HCT116 (cell line): ENCODE data around the gene EIF5B. TPM values are rescaled to one million over a fixed set of nuclear protein-coding genes. Genes with fewer than 3 reads are reported as not detected.

Experiments used
- ATAC-seq: fragments of 200-7000 bp; cut with Tn5 transposase; 2 replicates; pipeline ENCODE4 v1.9.1; 2020; ENCODE audit warnings: mild to moderate bottlenecking, moderate library complexity
- BruUV-seq: library from RNA; stranded (reverse); fragments of 400-500 nt; replicated peaks from 2 replicates; lab custom pipeline; 2021; lab: Mats Ljungman, UMichigan
- CTCF ChIA-PET: fragments of 300-600 bp; sonication (Branson Sonifier 250); formaldehyde crosslinking; loops from one replicate; lab custom pipeline; 2021; ENCODE audit warnings: antibody characterized with exemption; lab: Charles Lee
- POLR2A ChIA-PET: fragments of 300-600, 350-600 bp; sonication (Branson Sonifier 250); formaldehyde crosslinking; loops from one replicate; lab custom pipeline; 2021; ENCODE audit warnings: antibody characterized with exemption; lab: Charles Lee
- RAD21 ChIA-PET, 2 experiments: fragments of 300-600 bp; sonication (Branson Sonifier 250); formaldehyde crosslinking; loops; one replicate each; lab custom pipeline; 2023; ENCODE audit warnings: low total read pairs in 2 of 2; ENCODE audit not compliant: uncharacterized antibody in 2 of 2, unreplicated experiment in 2 of 2, low non-redundant PET in 1 of 2; lab: Charles Lee
- DNase-seq: peaks from one replicate; pipeline ENCODE4 v3.0.0-alpha.2; 2010; ENCODE audit warnings: low read depth, low spot score
- H2AFZ ChIP-seq: fragments of 200-600 bp; shearing (Covaris generic), sonication (generic); 2 replicates; pipeline ENCODE4 v1.6.1; 2017; ENCODE audit warnings: low read depth, mixed run types, mixed read lengths, antibody characterized with exemption, low read length; ENCODE audit not compliant: poor library complexity, severe bottlenecking
- H3K27ac ChIP-seq: 2 replicates; pipeline ENCODE4 v1.5.1; 2012; ENCODE audit warnings: low read depth, low read length
- H3K27me3 ChIP-seq: fragments of 200-600 bp; sonication (generic); 2 replicates; pipeline ENCODE4 v1.6.1; 2016; ENCODE audit warnings: mixed run types, low read length, mixed read lengths; ENCODE audit not compliant: insufficient read depth
- H3K36me3 ChIP-seq, 2 experiments: fragments of 200-500 bp in 1 of 2; fragments of 200-600 bp in 1 of 2; sonication (Bioruptor generic) in 1 of 2; sonication (generic) in 1 of 2; 2 replicates each; pipeline versions ENCODE4 v1.5.1 to v1.6.1; 2014 to 2016; ENCODE audit warnings: low read length in 2 of 2, inconsistent platforms in 1 of 2, mixed read lengths in 1 of 2, mixed run types in 1 of 2; ENCODE audit not compliant: insufficient read depth in 2 of 2, control insufficient read depth in 1 of 2
- H3K4me1 ChIP-seq, 2 experiments: fragments of 200-600 bp in 1 of 2; sonication (generic) in 1 of 2; 2 replicates each; pipeline versions ENCODE4 v1.5.1 to v1.6.1; 2012 to 2017; ENCODE audit warnings: low read length in 2 of 2, inconsistent platforms in 1 of 2, mild to moderate bottlenecking in 1 of 2, mixed read lengths in 1 of 2, mixed run types in 1 of 2, moderate library complexity in 1 of 2; ENCODE audit not compliant: insufficient read depth in 2 of 2, control insufficient read depth in 1 of 2
- H3K4me2 ChIP-seq: fragments of 200-600 bp; sonication (generic); 2 replicates; pipeline ENCODE4 v1.6.1; 2017; ENCODE audit warnings: mixed run types, low read length, mixed read lengths
- H3K4me3 ChIP-seq, 2 experiments: fragments of 200-600 bp in 1 of 2; sonication (generic) in 1 of 2; replicated peaks in 1 of 2; 2 replicates each; pipeline ENCODE4 v1.5.1; 2011 to 2016; ENCODE audit warnings: low read length in 2 of 2, control low read depth in 1 of 2, low read depth in 1 of 2, mild to moderate bottlenecking in 1 of 2, mixed read lengths in 1 of 2, mixed run types in 1 of 2
- H3K79me2 ChIP-seq: fragments of 200-600 bp; sonication (generic); 2 replicates; pipeline ENCODE4 v1.6.1; 2017; ENCODE audit warnings: mild to moderate bottlenecking, mixed run types, low read length, moderate library complexity, mixed read lengths; ENCODE audit not compliant: insufficient read depth
- H3K9ac ChIP-seq: fragments of 200-600 bp; sonication (generic); 2 replicates; pipeline ENCODE4 v1.6.1; 2016; ENCODE audit warnings: low read length, mixed read lengths
- H3K9me2 ChIP-seq: fragments of 200-600 bp; sonication (generic), shearing (Covaris generic); 2 replicates; pipeline ENCODE4 v1.6.1; 2017; ENCODE audit warnings: mixed run types, mild to moderate bottlenecking, moderate library complexity; ENCODE audit not compliant: insufficient read depth
- H3K9me3 ChIP-seq, 2 experiments: fragments of 200-500 bp in 1 of 2; fragments of 200-600 bp in 1 of 2; sonication (Bioruptor generic) in 1 of 2; sonication (generic) in 1 of 2; 2 replicates each; pipeline ENCODE4 v1.6.1; 2014 to 2017; ENCODE audit warnings: low read length in 2 of 2, mixed read lengths in 2 of 2, inconsistent platforms in 1 of 2, low read depth in 1 of 2, mild to moderate bottlenecking in 1 of 2, mixed run types in 1 of 2, moderate library complexity in 1 of 2; ENCODE audit not compliant: control insufficient read depth in 1 of 2, insufficient read depth in 1 of 2
- H4K20me1 ChIP-seq: fragments of 200-600 bp; sonication (generic), shearing (Covaris generic); 2 replicates; pipeline ENCODE4 v1.6.1; 2017; ENCODE audit warnings: mixed run types, mild to moderate bottlenecking, moderate library complexity; ENCODE audit not compliant: insufficient read depth
- CEBPB ChIP-seq: IDR thresholded peaks from 2 replicates; pipeline ENCODE4 v1.6.1; 2012; ENCODE audit warnings: low read depth
- EGR1 ChIP-seq: IDR thresholded peaks from 2 replicates; pipeline ENCODE4 v1.6.1; 2012; ENCODE audit warnings: low read depth
- ELF1 ChIP-seq: IDR thresholded peaks from 2 replicates; pipeline ENCODE4 v1.6.1; 2012; ENCODE audit warnings: low read depth, borderline replicate concordance
- EZH2 ChIP-seq: fragments of 200-600 bp; sonication (generic); IDR thresholded peaks from 2 replicates; pipeline ENCODE4 v1.6.1; 2017; ENCODE audit warnings: antibody characterized with exemption, mixed run types
- FOSL1 ChIP-seq: IDR thresholded peaks from 2 replicates; pipeline ENCODE4 v1.6.1; 2012; ENCODE audit warnings: low read depth
- POLR2A ChIP-seq: IDR thresholded peaks from 2 replicates; pipeline ENCODE4 v1.7.0; 2011; ENCODE audit warnings: borderline replicate concordance; ENCODE audit not compliant: insufficient read depth, insufficient read length; ENCODE audit errors: extremely low read depth
- POLR2AphosphoS5 ChIP-seq: IDR thresholded peaks from 2 replicates; pipeline ENCODE4 v1.6.1; 2011; ENCODE audit warnings: mild to moderate bottlenecking, low read depth, low read length, moderate library complexity
- SIN3A ChIP-seq: IDR thresholded peaks from 2 replicates; pipeline ENCODE4 v1.6.1; 2012; ENCODE audit warnings: low read depth
- SRF ChIP-seq: IDR thresholded peaks from 2 replicates; pipeline ENCODE4 v1.6.1; 2012; ENCODE audit warnings: low read depth
- TCF7L2 ChIP-seq: IDR thresholded peaks from 2 replicates; pipeline ENCODE4 v1.7.0; 2011; ENCODE audit warnings: borderline replicate concordance, inconsistent platforms; ENCODE audit not compliant: insufficient read depth, insufficient read length; ENCODE audit errors: extremely low read depth
- ZFX ChIP-seq: fragments of 450-650 bp; IDR thresholded peaks from 2 replicates; pipeline ENCODE4 v1.6.1; 2017
- intact Hi-C: fragments of 100-400 bp; cut with micrococcal nuclease; formaldehyde crosslinking; loops from 2 replicates; pipeline ENCODE4 v1.10.0; 2022
- total RNA-seq: library from RNA; stranded (reverse); gene quantifications from one replicate; pipeline ENCODE4 v1.2.1, GENCODE V29; 2021; ENCODE audit not compliant: unreplicated experiment
- TF ChIP-seq, protein P1 (sequence below): IDR thresholded peaks from 2 replicates; pipeline ENCODE4 v1.6.1; 2012
- TF ChIP-seq, protein P2 (sequence below), 3 experiments: fragments of 200-600 bp in 1 of 3; sonication (generic) in 1 of 3; IDR thresholded peaks in 2 of 3; conservative IDR thresholded peaks in 1 of 3; 2 replicates each; pipeline ENCODE4 v1.5.1; 2012 to 2017; ENCODE audit warnings: low read depth in 2 of 3, low read length in 2 of 3, antibody characterized with exemption in 1 of 3, borderline replicate concordance in 1 of 3, control low read depth in 1 of 3, mild to moderate bottlenecking in 1 of 3, mixed read lengths in 1 of 3, mixed run types in 1 of 3, moderate library complexity in 1 of 3; ENCODE audit not compliant: insufficient read depth in 1 of 3
- TF ChIP-seq, protein P3 (sequence below): IDR thresholded peaks from 2 replicates; pipeline ENCODE4 v1.6.1; 2011; ENCODE audit warnings: mild to moderate bottlenecking, low read length, moderate library complexity; ENCODE audit not compliant: insufficient replicate concordance; ENCODE audit errors: extremely low read depth
- TF ChIP-seq, protein P4 (sequence below): IDR thresholded peaks from 2 replicates; pipeline ENCODE4 v1.6.1; 2012; ENCODE audit warnings: low read depth

The EIF5B gene
- total RNA-seq, 1 experiment from 2014 or later: 65.9 TPM

DNA sequence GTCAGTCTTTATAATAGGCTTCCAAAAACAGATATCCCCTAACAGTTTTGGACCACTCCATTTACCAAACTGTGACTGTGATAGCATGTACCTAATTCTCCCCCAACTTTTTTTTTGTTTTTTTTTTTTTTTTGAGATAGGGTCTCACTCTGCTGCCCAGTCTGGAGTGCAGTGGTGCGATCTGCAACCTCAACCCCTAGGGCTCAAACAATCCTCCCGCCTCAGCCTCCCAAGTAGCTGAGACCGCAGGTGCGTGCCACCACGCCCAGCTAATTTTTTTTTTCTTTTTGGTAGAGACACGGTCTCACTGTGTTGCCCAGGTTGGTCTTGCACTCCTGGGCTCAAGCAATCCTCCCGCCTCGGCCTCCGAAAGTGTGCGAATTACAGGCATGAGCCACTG lies 99.7 kb downstream of the EIF5B start:
- CTCF ChIA-PET: no interaction called here
- H3K9me3 ChIP-seq: no peaks in the 10 kb centered on the region
- RAD21 ChIA-PET: no interaction called here

More for the DNA sequence above, 99.7 kb downstream of the EIF5B start:
- POLR2A ChIA-PET: no interaction called here
- no peak overlapping the region for H3K4me2 ChIP-seq
- H3K9ac ChIP-seq: no peak overlapping the region
- intact Hi-C loops: no loop called here
- TF ChIP-seq POLR2AphosphoS5 (no peak), EGR1 (no peak), SRF (no peak), CEBPB (no peak), SIN3A (no peak), TCF7L2 (no peak), ELF1 (no peak), FOSL1 (no peak), POLR2A (no peak), EZH2 (no peak), ZFX (no peak)
- TF ChIP-seq, protein P1, sequence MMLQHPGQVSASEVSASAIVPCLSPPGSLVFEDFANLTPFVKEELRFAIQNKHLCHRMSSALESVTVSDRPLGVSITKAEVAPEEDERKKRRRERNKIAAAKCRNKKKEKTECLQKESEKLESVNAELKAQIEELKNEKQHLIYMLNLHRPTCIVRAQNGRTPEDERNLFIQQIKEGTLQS: no peak
- TF ChIP-seq, protein P2, sequence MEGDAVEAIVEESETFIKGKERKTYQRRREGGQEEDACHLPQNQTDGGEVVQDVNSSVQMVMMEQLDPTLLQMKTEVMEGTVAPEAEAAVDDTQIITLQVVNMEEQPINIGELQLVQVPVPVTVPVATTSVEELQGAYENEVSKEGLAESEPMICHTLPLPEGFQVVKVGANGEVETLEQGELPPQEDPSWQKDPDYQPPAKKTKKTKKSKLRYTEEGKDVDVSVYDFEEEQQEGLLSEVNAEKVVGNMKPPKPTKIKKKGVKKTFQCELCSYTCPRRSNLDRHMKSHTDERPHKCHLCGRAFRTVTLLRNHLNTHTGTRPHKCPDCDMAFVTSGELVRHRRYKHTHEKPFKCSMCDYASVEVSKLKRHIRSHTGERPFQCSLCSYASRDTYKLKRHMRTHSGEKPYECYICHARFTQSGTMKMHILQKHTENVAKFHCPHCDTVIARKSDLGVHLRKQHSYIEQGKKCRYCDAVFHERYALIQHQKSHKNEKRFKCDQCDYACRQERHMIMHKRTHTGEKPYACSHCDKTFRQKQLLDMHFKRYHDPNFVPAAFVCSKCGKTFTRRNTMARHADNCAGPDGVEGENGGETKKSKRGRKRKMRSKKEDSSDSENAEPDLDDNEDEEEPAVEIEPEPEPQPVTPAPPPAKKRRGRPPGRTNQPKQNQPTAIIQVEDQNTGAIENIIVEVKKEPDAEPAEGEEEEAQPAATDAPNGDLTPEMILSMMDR (IDR thresholded peaks at IDR 0.05 in 2 of 3, conservative IDR thresholded peaks at IDR 0.05 in 1 of 3; ENCODE audit: borderline replicate concordance in 1 of 3, insufficient read depth in 1 of 3, low read depth in 2 of 3, low read length in 2 of 3): no peak
- TF ChIP-seq, protein P3, sequence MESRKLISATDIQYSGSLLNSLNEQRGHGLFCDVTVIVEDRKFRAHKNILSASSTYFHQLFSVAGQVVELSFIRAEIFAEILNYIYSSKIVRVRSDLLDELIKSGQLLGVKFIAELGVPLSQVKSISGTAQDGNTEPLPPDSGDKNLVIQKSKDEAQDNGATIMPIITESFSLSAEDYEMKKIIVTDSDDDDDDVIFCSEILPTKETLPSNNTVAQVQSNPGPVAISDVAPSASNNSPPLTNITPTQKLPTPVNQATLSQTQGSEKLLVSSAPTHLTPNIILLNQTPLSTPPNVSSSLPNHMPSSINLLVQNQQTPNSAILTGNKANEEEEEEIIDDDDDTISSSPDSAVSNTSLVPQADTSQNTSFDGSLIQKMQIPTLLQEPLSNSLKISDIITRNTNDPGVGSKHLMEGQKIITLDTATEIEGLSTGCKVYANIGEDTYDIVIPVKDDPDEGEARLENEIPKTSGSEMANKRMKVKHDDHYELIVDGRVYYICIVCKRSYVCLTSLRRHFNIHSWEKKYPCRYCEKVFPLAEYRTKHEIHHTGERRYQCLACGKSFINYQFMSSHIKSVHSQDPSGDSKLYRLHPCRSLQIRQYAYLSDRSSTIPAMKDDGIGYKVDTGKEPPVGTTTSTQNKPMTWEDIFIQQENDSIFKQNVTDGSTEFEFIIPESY: no peak
- TF ChIP-seq, protein P4, sequence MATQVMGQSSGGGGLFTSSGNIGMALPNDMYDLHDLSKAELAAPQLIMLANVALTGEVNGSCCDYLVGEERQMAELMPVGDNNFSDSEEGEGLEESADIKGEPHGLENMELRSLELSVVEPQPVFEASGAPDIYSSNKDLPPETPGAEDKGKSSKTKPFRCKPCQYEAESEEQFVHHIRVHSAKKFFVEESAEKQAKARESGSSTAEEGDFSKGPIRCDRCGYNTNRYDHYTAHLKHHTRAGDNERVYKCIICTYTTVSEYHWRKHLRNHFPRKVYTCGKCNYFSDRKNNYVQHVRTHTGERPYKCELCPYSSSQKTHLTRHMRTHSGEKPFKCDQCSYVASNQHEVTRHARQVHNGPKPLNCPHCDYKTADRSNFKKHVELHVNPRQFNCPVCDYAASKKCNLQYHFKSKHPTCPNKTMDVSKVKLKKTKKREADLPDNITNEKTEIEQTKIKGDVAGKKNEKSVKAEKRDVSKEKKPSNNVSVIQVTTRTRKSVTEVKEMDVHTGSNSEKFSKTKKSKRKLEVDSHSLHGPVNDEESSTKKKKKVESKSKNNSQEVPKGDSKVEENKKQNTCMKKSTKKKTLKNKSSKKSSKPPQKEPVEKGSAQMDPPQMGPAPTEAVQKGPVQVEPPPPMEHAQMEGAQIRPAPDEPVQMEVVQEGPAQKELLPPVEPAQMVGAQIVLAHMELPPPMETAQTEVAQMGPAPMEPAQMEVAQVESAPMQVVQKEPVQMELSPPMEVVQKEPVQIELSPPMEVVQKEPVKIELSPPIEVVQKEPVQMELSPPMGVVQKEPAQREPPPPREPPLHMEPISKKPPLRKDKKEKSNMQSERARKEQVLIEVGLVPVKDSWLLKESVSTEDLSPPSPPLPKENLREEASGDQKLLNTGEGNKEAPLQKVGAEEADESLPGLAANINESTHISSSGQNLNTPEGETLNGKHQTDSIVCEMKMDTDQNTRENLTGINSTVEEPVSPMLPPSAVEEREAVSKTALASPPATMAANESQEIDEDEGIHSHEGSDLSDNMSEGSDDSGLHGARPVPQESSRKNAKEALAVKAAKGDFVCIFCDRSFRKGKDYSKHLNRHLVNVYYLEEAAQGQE: no peak
- H3K4me1 ChIP-seq: no peaks in the 10 kb centered on the region
- no peak for ATAC-seq
- no peak overlapping the region for H3K27ac ChIP-seq
- 0 out of 2 replicates have a peak, but pooled peaks cover 4% of the 10 kb centered on the region for H4K20me1 ChIP-seq
- H3K79me2 ChIP-seq: peaks cover 20% of the 10 kb centered on the region
- no peak for DNase-seq
- H3K27me3 ChIP-seq: no peaks in the 10 kb centered on the region
- no peak overlapping the region for H3K4me3 ChIP-seq
- H3K9me2 ChIP-seq: no peaks in the 10 kb centered on the region
- BruUV-seq: no TSS peak
- peaks cover 12 to 16% of the 10 kb centered on the region in 2 experiments for H3K36me3 ChIP-seq
- no peak overlapping the region for H2AFZ ChIP-seq
